Keratinocyte (primary cell): ENCODE measurements around the gene FSIP1. TPM values are rescaled to one million over a fixed set of nuclear protein-coding genes. Genes with fewer than 3 reads are reported as not detected.

Source experiments
- DNase-seq: peaks from one replicate; pipeline ENCODE4 v3.0.0-alpha.2; 2011; ENCODE audit warnings: low read depth, missing footprints, low spot score
- FAIRE-seq: peaks from 2 replicates; lab custom pipeline; 2011; peaks lifted over from hg19 to GRCh38; lab: Jason Lieb, UNC
- H2AFZ ChIP-seq: 2 replicates; pipeline ENCODE4 v1.6.0; 2012; ENCODE audit warnings: low read length, control low read depth, inconsistent platforms; ENCODE audit not compliant: control insufficient read depth
- H3K27ac ChIP-seq: 2 replicates; pipeline ENCODE4 v1.5.1; 2011; ENCODE audit warnings: low read length; ENCODE audit not compliant: control insufficient read depth, insufficient read depth
- H3K27me3 ChIP-seq: 3 replicates; pipeline ENCODE4 v1.6.0; 2011; ENCODE audit warnings: low read length; ENCODE audit not compliant: control insufficient read depth, insufficient read depth; ENCODE audit errors: extremely low read depth
- H3K36me3 ChIP-seq, 2 experiments: 2 replicates in 1 of 2; 3 replicates in 1 of 2; pipeline ENCODE4 v1.5.1; 2011; ENCODE audit warnings: low read length in 2 of 2, mild to moderate bottlenecking in 1 of 2; ENCODE audit not compliant: control insufficient read depth in 2 of 2, insufficient read depth in 2 of 2; ENCODE audit errors: extremely low read depth in 1 of 2
- H3K4me1 ChIP-seq: 3 replicates; pipeline ENCODE4 v1.5.1; 2011; ENCODE audit warnings: low read length; ENCODE audit not compliant: control insufficient read depth, insufficient read depth; ENCODE audit errors: extremely low read depth
- H3K4me2 ChIP-seq: 3 replicates; pipeline ENCODE4 v1.6.0; 2011; ENCODE audit warnings: low read depth, low read length; ENCODE audit not compliant: control insufficient read depth, insufficient read depth; ENCODE audit errors: extremely low read depth
- H3K4me3 ChIP-seq, 3 experiments: fragments of 200-600 bp in 1 of 3; sonication (generic) in 1 of 3; 2 replicates in 2 of 3; 3 replicates in 1 of 3; pipeline ENCODE4 v1.5.1; 2011 to 2016; ENCODE audit warnings: low read length in 3 of 3, mild to moderate bottlenecking in 3 of 3, control low read depth in 2 of 3, inconsistent platforms in 1 of 3, low read depth in 1 of 3, mixed read lengths in 1 of 3, mixed run types in 1 of 3, moderate library complexity in 1 of 3; ENCODE audit not compliant: control insufficient read depth in 2 of 3, insufficient read depth in 2 of 3; ENCODE audit errors: extremely low read depth in 1 of 3
- H3K79me2 ChIP-seq: 2 replicates; pipeline ENCODE4 v1.6.0; 2012; ENCODE audit warnings: low read length; ENCODE audit not compliant: control insufficient read depth, insufficient read depth
- H3K9ac ChIP-seq: 3 replicates; pipeline ENCODE4 v1.6.0; 2011; ENCODE audit warnings: low read length; ENCODE audit not compliant: control insufficient read depth, insufficient read depth; ENCODE audit errors: extremely low read depth
- H3K9me1 ChIP-seq: 3 replicates; pipeline ENCODE4 v1.6.0; 2011; ENCODE audit warnings: low read length; ENCODE audit not compliant: control insufficient read depth, insufficient read depth; ENCODE audit errors: extremely low read depth
- H3K9me3 ChIP-seq: 2 replicates; pipeline ENCODE4 v1.5.1; 2012; ENCODE audit warnings: low read depth, low read length; ENCODE audit not compliant: control insufficient read depth
- H4K20me1 ChIP-seq: 3 replicates; pipeline ENCODE4 v1.6.0; 2011; ENCODE audit warnings: low read length; ENCODE audit not compliant: control insufficient read depth, insufficient read depth; ENCODE audit errors: extremely low read depth
- EZH2 ChIP-seq: IDR thresholded peaks from one replicate; pipeline ENCODE4 v1.6.1; 2012; ENCODE audit warnings: inconsistent platforms, mild to moderate bottlenecking, low read length, moderate library complexity
- dilution Hi-C: fragments of 300-500 bp; cut with MboI; formaldehyde crosslinking; loops from one replicate; pipeline ENCODE4 v1.7.0; 2020; ENCODE audit warnings: low sequenced_read_pairs; ENCODE audit not compliant: extremely low pct_ligation_motif_present
- polyA plus RNA-seq, 5 experiments: library from polyadenylated mRNA; depleted of rRNA in 3 of 5; stranded (reverse) in 3 of 5; stranded (forward) in 1 of 5; unstranded in 1 of 5; fragments of >200 nt; gene quantifications; 1 replicate in 1 of 5; 2 replicates in 3 of 5; 3 replicates in 1 of 5; pipeline versions ENCODE4 v1.2.1 to v1.2.3, GENCODE V29; 2011 to 2012; ENCODE audit warnings: missing spikeins in 2 of 5, low read depth in 1 of 5, low replicate concordance in 1 of 5
- TF ChIP-seq, protein P1 (sequence below), 3 experiments: IDR thresholded peaks in 1 of 3; conservative IDR thresholded peaks in 1 of 3; optimal IDR thresholded peaks in 1 of 3; 2 replicates in 2 of 3; 3 replicates in 1 of 3; pipeline versions ENCODE3 to v1.5.1; 2011; ENCODE audit warnings: low read length in 3 of 3, mild to moderate bottlenecking in 3 of 3, moderate library complexity in 2 of 3, control low read depth in 1 of 3, inconsistent platforms in 1 of 3; ENCODE audit not compliant: insufficient read depth in 2 of 3; ENCODE audit errors: extremely low read depth in 1 of 3

FSIP1 gene
- polyA plus RNA-seq, 1 donor (not counting 4 experiments of a cell fraction or from before 2014, with no cell fraction given), result 1.5 TPM

DNA sequence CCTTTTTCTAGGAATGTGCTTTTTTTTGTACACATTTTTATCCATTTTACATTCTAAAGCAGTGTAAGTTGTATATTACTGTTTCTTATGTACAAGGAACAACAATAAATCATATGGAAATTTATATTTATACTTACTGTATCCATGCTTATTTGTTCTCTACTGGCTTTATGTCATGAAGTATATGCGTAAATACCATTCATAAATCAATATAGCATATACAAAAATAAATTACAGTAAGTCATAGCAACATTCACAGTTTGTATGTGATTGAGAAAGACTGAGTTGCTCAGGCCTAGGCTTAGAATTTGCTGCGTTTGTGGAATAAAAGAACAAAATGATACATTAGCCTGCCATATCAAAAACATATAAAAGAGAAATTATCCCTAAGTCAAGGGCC, 185.3 kb downstream of the FSIP1 start:
- Histone ChIP-seq H3K4me2 (no peak overlapping the region), H4K20me1 (peaks cover 30% of the 10 kb centered on the region), H3K4me3 (no peak overlapping the region), H3K27me3 (no peaks in the 10 kb centered on the region), H3K9me1 (no peaks in the 10 kb centered on the region), H3K79me2 (no peaks in the 10 kb centered on the region), H2AFZ (no peak overlapping the region), H3K9me3 (no peaks in the 10 kb centered on the region), H3K9ac (no peak overlapping the region), H3K36me3 (peaks cover 17 to 28% of the 10 kb centered on the region in 2 experiments), H3K4me1 (no peaks in the 10 kb centered on the region), H3K27ac (no peak overlapping the region)
- DNase-seq, result peak; percentile 21
- no peak for FAIRE-seq
- dilution Hi-C loops, result no loop called here
- TF ChIP-seq, protein P1, sequence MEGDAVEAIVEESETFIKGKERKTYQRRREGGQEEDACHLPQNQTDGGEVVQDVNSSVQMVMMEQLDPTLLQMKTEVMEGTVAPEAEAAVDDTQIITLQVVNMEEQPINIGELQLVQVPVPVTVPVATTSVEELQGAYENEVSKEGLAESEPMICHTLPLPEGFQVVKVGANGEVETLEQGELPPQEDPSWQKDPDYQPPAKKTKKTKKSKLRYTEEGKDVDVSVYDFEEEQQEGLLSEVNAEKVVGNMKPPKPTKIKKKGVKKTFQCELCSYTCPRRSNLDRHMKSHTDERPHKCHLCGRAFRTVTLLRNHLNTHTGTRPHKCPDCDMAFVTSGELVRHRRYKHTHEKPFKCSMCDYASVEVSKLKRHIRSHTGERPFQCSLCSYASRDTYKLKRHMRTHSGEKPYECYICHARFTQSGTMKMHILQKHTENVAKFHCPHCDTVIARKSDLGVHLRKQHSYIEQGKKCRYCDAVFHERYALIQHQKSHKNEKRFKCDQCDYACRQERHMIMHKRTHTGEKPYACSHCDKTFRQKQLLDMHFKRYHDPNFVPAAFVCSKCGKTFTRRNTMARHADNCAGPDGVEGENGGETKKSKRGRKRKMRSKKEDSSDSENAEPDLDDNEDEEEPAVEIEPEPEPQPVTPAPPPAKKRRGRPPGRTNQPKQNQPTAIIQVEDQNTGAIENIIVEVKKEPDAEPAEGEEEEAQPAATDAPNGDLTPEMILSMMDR (optimal IDR thresholded peaks at IDR 0.05 in 1 of 3, IDR thresholded peaks at IDR 0.05 in 1 of 3, conservative IDR thresholded peaks at IDR 0.05 in 1 of 3; ENCODE audit: extremely low read depth in 1 of 3, insufficient read depth in 2 of 3, low read length in 3 of 3), result no peak

DNA sequence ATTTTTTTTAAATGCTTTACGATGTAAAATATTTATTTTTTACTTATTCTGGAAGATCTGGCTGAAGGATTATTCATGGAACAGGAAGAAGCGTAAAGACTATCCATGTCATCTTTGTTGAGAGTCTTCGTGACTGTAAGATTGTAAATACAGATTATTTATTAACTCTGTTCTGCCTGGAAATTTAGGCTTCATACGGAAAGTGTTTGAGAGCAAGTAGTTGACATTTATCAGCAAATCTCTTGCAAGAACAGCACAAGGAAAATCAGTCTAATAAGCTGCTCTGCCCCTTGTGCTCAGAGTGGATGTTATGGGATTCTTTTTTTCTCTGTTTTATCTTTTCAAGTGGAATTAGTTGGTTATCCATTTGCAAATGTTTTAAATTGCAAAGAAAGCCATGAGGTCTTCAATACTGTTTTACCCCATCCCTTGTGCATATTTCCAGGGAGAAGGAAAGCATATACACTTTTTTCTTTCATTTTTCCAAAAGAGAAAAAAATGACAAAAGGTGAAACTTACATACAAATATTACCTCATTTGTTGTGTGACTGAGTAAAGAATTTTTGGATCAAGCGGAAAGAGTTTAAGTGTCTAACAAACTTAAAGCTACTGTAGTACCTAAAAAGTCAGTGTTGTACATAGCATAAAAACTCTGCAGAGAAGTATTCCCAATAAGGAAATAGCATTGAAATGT, 186.1 kb downstream of the FSIP1 start:
- peaks cover 33% of the 10 kb centered on the region for H4K20me1 ChIP-seq
- no peak overlapping the region for H3K27ac ChIP-seq
- dilution Hi-C loops, result no loop called here
- FAIRE-seq (no peak), DNase-seq (peak; percentile 42)
- H3K9me1 ChIP-seq, result no peaks in the 10 kb centered on the region
- no peak overlapping the region for H3K9ac ChIP-seq
- no peaks in the 10 kb centered on the region for H3K4me1 ChIP-seq
- H3K4me2 ChIP-seq, result no peak overlapping the region
- peaks cover 18 to 32% of the 10 kb centered on the region in 2 experiments for H3K36me3 ChIP-seq
- TF ChIP-seq EZH2, result no peak
- TF ChIP-seq, protein P1 (optimal IDR thresholded peaks at IDR 0.05 in 1 of 3, IDR thresholded peaks at IDR 0.05 in 1 of 3, conservative IDR thresholded peaks at IDR 0.05 in 1 of 3; ENCODE audit: extremely low read depth in 1 of 3, insufficient read depth in 2 of 3, low read length in 3 of 3), result no peak
- no peaks in the 10 kb centered on the region for H3K27me3 ChIP-seq
- H3K4me3 ChIP-seq, result no peak overlapping the region
- H3K9me3 ChIP-seq, result no peaks in the 10 kb centered on the region
- H2AFZ ChIP-seq, result no peak overlapping the region
- H3K79me2 ChIP-seq, result no peaks in the 10 kb centered on the region
